Mesothelial cell of epicardium (in vitro differentiated cells): ENCODE results near the gene IMPA2. TPM values are rescaled to one million over a fixed set of nuclear protein-coding genes. Genes with fewer than 3 reads are reported as not detected.

ENCODE experiments used
- DNase-seq, 2 experiments: peaks; one replicate each; pipeline ENCODE4 v3.0.0; 2021; ENCODE audit warnings: low spot score in 2 of 2; ENCODE audit not compliant: unreplicated experiment in 2 of 2
- H3K27ac Mint-ChIP-seq: 2 replicates; pipeline ENCODE4 v1.8.0; 2021; ENCODE audit warnings: mixed read lengths
- H3K27me3 Mint-ChIP-seq: 2 replicates; pipeline ENCODE4 v1.8.0; 2021; ENCODE audit warnings: low read depth, mixed read lengths
- H3K36me3 Mint-ChIP-seq: 2 replicates; pipeline ENCODE4 v1.8.0; 2021; ENCODE audit warnings: mixed read lengths
- H3K4me1 Mint-ChIP-seq: 2 replicates; pipeline ENCODE4 v1.8.0; 2021; ENCODE audit warnings: mixed read lengths
- H3K4me3 Mint-ChIP-seq: 2 replicates; pipeline ENCODE4 v1.8.0; 2021; ENCODE audit warnings: mild to moderate bottlenecking, moderate library complexity, mixed read lengths
- H3K9me3 Mint-ChIP-seq: 2 replicates; pipeline ENCODE4 v1.8.0; 2021; ENCODE audit warnings: mixed read lengths
- total RNA-seq: library from RNA; stranded (reverse); gene quantifications from 3 replicates; pipeline ENCODE4 v1.2.1, GENCODE V29; 2021
- TF ChIP-seq, protein P1 (sequence below): fragments of 200-600 bp; sonication (generic); IDR thresholded peaks from one replicate; pipeline ENCODE4 v1.5.0; 2021; ENCODE audit warnings: antibody characterized with exemption; ENCODE audit not compliant: unreplicated experiment

IMPA2 gene
- total RNA-seq, 1 donor from 2014 or later, result 30.6 TPM

DNA sequence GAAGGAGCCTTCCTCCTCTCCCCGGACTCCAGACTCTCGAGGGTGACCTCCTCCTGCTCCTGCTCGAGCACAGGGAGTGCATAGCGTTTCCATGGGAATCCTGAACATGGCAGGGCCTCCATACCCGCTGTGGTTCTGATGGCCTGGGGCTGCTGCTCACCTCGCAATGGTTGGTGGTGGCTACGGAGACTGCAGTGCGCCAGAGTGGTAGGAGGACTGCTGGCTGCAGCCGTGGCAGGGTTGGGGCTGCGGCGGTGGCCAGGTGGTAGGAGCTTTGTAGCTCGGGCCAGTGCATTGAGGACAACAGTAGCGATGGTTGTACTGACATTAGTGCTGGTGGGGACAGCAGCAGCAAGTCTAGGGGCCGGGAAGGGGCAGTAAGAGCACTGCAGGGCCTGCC, 80.4 kb downstream of the IMPA2 start:
- Mint-ChIP-seq H3K4me1 (peaks cover 2% of the 10 kb centered on the region), H3K9me3 (no peaks in the 10 kb centered on the region), H3K4me3 (no peak overlapping the region), H3K36me3 (no peaks in the 10 kb centered on the region), H3K27me3 (no peaks in the 10 kb centered on the region), H3K27ac (no peak overlapping the region)
- DNase-seq, result no peak
- TF ChIP-seq, protein P1, sequence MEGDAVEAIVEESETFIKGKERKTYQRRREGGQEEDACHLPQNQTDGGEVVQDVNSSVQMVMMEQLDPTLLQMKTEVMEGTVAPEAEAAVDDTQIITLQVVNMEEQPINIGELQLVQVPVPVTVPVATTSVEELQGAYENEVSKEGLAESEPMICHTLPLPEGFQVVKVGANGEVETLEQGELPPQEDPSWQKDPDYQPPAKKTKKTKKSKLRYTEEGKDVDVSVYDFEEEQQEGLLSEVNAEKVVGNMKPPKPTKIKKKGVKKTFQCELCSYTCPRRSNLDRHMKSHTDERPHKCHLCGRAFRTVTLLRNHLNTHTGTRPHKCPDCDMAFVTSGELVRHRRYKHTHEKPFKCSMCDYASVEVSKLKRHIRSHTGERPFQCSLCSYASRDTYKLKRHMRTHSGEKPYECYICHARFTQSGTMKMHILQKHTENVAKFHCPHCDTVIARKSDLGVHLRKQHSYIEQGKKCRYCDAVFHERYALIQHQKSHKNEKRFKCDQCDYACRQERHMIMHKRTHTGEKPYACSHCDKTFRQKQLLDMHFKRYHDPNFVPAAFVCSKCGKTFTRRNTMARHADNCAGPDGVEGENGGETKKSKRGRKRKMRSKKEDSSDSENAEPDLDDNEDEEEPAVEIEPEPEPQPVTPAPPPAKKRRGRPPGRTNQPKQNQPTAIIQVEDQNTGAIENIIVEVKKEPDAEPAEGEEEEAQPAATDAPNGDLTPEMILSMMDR, result no peak

DNA sequence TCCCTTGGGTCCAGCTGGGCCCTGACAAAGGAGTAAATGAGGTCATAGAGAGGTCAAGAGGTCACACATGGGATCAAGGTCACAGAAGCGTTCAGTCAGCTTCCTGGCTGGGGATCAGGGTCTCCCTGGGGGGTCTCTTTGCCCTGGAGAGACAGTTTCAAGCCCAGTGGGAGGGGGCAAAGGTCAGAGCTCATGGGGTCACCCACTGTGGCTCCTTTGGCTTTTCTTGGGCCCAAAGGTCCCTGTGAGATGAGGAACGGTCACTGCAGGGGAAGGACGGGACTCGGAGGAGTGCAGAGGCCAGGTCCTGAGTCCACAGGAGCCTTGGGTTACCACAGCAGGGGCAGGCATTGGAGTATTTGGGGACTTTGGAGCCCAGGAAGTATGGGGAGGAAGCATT, 81.7 kb downstream of the IMPA2 start:
- DNase-seq, result no peak
- no peaks in the 10 kb centered on the region for H3K36me3 Mint-ChIP-seq
- peaks cover 2% of the 10 kb centered on the region for H3K4me1 Mint-ChIP-seq
- TF ChIP-seq, protein P1, result no peak
- no peaks in the 10 kb centered on the region for H3K27me3 Mint-ChIP-seq
- H3K4me3 Mint-ChIP-seq, result no peak overlapping the region
- no peak overlapping the region for H3K27ac Mint-ChIP-seq
- H3K9me3 Mint-ChIP-seq, result no peaks in the 10 kb centered on the region

DNA sequence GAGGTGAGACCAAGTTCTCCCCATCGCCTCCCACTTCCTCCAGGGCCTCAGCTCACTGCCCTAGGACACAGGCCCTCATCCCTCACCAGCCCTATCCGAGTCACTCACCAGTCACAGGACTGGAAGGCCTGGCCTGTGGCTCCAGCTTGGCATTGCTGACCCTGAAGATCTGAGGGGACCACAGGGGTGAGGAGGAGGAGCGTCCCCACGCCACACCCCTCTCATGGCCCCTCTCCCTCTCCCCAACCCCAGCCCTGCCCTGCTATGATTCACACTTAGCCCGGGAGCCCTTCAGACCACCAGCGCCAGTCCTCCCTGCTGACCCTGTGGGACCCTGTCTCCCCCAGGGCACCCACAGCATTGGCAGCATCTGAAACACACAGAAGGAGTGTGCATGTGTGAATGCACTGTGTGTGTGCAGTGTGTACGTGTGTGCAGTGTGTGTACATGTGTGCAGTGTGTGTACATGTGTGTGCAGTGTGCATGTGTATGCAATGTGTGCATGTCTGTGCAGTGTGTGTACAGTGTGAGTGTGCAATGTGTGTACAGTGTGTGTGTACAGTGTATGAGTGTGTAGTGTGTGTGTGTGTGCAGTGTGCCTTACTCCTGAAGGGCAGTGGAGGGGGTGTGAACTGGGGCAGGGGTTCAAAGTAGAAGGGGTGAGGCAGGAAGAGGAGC, 82.9 kb downstream of the IMPA2 start:
- Mint-ChIP-seq H3K4me3 (no peak overlapping the region), H3K4me1 (peaks cover 2% of the 10 kb centered on the region), H3K9me3 (no peaks in the 10 kb centered on the region), H3K27ac (no peak overlapping the region), H3K27me3 (no peaks in the 10 kb centered on the region), H3K36me3 (no peaks in the 10 kb centered on the region)
- TF ChIP-seq, protein P1, result no peak
- no peak for DNase-seq

DNA sequence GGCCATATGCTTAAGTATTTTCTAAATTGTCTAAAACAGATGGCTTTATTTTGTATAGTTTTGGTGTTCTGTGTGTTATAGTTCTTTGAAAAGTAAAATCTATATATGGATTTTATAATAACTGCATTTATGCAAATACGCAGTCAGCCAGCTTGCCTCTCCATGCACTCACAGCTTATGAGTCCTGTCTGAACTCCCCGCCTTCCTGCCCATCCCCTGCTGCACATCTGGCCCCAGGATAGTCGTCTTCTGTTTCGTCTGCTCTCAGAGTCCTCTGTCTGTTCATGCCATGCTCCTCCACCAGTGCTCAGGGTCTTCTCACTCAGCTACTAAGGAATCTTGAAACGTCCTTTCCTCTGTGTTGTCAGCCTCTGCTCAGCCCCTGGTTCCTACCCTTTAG, 84.1 kb downstream of the IMPA2 start:
- H3K4me1 Mint-ChIP-seq, result peaks cover 2% of the 10 kb centered on the region
- TF ChIP-seq, protein P1, result no peak
- no peak overlapping the region for H3K4me3 Mint-ChIP-seq
- no peak for DNase-seq
- H3K9me3 Mint-ChIP-seq, result no peaks in the 10 kb centered on the region
- no peaks in the 10 kb centered on the region for H3K36me3 Mint-ChIP-seq
- no peak overlapping the region for H3K27ac Mint-ChIP-seq
- peaks cover under 1% of the 10 kb centered on the region for H3K27me3 Mint-ChIP-seq

DNA sequence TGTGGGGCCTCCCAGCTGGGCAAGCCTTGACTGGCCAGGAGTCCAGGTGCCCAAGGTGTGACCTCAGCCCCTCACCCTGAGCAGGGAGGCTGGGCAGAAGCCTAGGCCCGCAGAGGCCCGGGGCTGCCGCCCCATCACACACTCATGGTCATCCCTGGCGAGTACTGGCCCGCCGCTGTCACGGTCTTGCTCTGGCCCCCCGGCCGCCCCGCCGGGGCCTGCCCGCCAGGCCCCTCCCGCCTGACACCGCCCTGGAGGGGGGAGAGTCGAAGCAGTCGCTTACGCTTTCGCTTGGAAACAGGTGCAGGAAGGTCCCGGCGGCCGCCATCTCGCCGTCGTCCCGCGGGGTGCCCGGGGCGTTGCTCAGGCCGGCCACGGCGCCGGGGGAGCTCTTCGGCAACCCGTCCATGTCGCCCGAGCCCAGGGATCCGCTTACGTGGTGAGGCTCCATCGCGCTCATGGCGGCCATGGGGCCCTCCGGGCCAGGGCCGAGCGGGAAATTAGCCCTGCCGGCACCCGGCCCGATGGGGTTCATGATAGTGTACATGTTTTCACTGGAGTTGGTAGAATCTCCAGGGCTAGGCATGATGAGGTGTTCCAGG, 85.7 kb downstream of the IMPA2 start:
- TF ChIP-seq, protein P1, result no peak

More for the DNA sequence above, 85.7 kb downstream of the IMPA2 start:
- H3K27me3 Mint-ChIP-seq, result peaks cover 2% of the 10 kb centered on the region
- no peaks in the 10 kb centered on the region for H3K9me3 Mint-ChIP-seq
- peaks cover 2% of the 10 kb centered on the region for H3K4me1 Mint-ChIP-seq
- H3K36me3 Mint-ChIP-seq, result no peaks in the 10 kb centered on the region
- no peak overlapping the region for H3K4me3 Mint-ChIP-seq
- no peak for DNase-seq
- no peak overlapping the region for H3K27ac Mint-ChIP-seq
